ENCODE measurements around the gene FBXO38.

The FBXO38 gene

DNA sequence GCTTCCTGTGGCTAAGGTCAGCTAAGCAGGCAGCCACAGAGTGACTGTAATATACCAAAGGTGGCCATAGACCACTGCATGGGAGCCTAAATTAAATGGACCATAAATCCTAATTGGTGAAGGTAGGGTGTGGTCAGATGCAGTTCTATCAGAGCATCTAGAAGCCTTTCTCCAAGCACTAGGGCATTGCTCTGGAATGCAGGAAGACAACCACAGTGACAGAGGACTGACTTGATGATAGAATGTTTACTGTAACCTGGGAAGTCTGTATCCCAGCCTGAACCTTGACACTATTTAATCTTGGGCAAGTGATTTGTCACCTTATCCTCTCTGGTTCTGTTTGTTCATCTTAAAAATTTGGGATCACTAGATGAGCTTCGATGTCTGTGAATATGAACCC lies 2.3 kb downstream of the FBXO38 start:
- no peak for DNase-seq (ENCODE audit: low read depth)

DNA sequence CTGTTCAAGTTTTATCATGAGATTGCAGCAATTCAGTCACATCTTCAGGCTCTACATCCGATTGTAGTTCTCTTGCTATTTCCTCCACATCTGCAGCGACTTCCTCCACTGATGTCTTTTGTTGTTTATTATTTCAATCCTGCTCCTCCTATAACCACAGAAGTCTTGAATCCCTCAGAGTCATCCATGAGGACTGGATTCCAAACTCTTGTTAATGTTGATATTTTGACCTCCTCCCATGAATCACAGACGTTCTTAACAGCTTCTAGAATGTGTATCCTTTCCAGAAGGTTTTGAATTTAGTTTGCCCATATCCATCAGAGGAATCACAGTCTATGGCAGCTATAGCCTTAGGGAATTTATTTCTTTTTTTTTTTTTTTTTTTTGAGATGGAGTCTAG lies 3.6 kb downstream of the FBXO38 start:
- DNase-seq (ENCODE audit: low read depth) = no peak

DNA sequence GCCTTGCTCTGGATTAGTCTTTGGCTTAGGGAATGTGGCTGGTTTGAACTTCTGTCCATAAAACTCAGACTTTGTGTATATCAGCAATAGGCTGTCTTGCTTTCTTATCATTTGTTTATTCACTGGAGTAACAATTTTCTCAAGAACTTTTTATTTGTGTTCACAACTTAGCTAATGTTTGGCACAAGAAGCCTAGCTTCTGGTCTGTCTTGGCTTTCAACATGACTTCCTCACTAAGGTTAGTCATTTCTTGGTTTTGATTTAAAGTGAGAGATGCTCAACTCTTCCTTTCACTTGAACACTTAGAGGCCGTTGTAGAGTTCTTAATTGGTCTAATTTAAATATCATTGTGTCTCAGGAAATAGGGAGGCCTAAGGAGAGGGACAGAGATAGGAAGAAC lies 4.9 kb downstream of the FBXO38 start:
- no peak for DNase-seq (ENCODE audit: low read depth)

DNA sequence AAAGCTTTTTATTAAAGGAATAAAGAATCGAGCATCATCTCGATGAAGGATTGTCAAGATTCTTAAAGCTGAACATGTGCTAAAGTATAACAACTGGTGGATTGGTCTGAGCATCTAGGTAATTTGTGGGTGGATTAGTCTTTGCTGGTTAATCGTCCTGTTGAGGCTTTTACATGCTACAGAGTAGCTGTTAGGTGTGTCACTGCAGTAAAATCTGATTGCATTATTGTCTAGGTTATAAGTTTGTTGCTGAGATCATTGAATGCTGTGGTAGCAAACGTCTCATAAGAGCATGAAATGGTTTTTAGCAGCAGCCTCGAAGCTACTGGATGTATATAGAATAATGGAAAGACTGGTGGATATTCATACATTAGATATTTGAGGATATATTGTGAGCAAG lies 7.2 kb downstream of the FBXO38 start:
- no peak for DNase-seq (ENCODE audit: low read depth)

DNA sequence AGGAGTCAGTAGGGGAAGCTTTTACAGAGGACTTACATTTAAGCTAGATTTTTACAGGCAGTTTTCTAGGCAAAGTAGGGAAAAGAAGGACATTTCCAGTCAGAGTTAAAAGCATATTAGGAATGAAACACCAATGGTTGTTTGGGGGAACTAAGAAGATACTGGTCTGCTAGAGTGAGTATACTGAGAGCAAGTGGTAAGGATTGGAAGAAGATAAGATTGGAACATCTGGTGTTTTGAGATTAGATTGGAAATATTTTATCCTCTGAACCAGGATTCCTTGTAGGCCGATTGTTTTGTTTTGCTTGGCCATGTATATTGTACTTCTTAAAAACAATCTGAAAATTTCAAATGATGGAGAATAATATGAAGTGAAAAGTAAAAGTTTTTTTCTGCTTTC lies 7.7 kb downstream of the FBXO38 start:
- no peak for DNase-seq (ENCODE audit: low read depth)

DNA sequence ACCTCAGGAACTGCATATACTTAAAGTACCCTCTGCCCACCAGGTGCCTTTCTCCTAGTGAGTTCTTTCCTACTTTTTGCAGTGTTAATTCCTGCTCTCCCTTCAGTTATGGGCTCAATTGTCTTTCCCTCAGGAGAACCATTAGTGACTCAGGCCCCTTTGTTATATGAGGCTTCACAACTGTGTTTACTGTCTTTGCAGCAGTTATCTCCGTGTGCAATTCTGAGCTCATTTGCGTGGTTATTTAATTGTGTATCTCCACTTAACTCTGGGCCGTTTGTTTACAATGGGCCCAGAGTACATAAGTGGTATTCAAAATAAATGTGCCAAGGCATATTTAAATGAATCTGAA lies 9.6 kb downstream of the FBXO38 start:
- DNase-seq (ENCODE audit: low read depth) = no peak

DNA sequence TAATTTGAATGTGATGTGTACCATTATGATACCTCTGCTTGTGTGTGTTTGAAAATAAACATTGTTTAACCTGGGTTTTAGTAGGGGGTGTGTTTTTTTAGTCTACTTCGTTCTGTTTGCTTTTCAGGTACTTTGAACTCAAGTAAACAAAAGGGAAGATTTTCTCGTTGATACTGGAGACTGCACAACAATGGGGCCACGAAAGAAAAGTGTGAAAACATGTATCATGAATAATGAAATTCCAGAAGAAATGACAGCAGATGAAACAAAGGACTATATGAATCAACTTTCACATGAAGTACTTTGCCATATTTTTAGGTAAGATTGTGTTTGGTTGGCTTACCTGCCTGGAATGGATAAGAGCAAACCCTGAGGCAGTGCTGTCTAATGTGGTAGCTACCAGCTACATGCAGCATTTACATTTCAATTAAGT lies 10.8 kb downstream of the FBXO38 start:
- no peak for DNase-seq (ENCODE audit: low read depth)

DNA sequence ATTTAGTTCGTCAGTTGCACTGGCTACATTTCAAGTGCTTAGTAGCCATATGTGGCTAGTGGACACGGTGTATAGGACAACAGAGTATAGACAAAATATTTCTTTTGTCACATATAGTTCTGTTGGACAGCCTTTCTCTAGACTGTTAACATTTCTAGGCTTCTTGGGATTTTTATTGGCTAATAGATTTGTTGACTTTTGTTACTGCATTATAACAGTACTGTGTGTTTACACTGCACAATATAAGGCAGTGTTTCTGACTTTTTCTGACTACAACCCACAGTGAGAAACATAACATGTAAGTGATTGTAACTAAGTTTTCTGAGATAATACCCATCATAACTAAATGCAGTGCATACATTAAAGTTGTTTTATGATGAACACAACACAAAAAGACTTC lies 11.3 kb downstream of the FBXO38 start:
- DNase-seq (ENCODE audit: low read depth) = no peak

DNA sequence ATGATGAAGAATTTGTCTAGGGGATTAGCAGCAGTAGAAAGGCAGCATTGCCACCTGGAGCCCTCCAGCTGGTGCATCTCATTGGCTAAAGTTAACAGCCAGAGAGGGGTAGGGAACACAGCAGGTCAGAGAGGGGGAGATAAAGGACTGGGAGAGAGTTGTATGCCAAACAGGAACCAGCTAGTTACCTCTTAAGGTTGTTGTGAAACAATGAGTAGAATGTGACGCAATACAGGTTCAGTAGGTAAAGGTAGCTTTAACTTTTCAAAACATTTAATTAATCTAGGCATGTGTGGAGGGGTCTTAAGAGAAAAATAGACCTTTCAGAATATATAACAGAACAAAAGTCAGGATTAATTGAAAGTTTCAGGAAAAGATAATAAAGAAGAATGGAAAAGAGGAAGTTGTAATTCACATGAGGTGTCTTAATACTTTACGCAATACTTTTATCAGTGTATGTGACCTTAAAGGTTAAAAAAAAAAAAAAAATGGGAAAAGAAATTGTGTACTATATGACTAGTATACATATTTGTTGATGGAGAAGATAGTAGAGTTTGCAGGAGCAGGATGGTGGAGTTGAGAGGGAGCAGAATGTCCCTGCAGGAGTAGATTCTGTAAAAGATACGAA lies 14.3 kb downstream of the FBXO38 start:
- DNase-seq (ENCODE audit: low read depth) = no peak

DNA sequence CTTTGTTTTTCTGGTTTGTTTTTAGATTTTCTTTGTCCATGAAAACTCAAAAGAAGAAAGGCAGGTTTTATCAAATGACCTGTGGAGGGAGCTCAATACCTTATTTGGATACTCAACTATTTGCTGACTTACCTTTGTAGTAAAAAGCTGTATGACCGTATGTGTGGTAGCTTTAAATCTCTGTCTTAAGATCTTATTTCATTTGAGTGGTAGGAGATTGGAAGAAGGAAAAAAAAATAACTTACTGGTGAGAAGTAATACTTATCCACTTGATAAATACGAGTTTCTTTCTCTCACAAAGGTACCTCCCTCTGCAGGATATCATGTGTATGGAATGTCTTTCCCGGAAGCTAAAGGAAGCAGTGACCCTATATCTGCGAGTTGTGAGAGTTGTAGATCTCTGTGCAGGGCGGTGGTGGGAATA lies 15.0 kb downstream of the FBXO38 start:
- no peak for DNase-seq (ENCODE audit: low read depth)

DNA sequence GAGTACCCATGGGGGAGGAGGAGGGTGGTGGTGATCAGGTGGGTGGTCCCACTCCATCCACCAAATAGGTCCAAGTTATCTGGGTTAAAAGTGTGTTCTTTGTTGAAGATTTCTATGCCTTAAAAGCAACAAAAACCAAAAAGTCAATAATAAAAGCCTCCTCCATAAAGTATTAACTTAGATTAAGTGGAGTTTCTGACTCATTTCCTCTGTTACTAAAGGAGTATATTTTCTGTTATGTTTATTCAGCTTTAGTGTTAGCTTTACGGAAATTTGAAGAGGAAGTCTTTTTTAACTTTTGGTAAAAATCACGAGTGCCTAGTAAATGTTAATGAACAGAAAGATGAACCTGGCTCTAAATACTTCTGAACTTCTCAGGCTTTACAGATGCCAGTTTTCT lies 17.8 kb downstream of the FBXO38 start:
- DNase-seq (ENCODE audit: low read depth) = no peak

DNA sequence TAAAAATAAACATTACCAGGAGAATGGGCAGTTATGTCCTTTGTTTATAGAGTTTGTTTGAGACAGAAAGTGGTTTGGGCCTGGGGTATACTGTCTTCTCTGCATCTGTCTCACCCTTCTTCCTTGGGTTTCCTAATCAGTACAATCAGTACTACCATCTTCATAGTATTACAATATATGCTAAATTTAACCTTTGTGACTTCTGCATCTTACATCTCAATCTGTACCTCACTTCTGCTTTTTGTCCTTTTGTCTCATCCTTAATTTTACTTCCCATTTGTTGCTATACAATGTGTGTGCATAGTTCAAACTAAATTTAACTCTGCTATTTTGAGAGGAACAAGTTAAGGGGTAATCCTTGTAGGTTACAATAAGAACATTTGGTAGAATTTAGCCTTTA lies 19.6 kb downstream of the FBXO38 start:
- DNase-seq (ENCODE audit: low read depth) = no peak

DNA sequence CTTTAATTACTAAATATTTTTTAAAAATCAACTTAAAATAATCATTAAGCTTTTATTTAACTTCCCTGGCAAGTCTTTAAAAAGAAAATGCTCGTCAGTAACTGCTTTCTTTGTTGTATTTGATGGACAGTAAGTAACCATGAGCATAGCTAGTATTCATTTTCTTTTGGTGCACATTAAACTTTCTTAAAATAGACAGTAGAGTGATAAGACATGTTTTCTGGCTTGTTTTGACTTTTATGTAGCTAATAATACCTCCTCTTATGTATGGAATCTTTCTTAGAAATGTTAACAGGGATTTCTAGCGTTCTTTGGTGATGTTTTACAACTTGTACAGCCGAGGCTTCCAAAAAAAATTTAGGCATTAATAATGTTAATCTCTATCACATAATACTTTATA lies 22.6 kb downstream of the FBXO38 start:
- DNase-seq (ENCODE audit: low read depth) = no peak

DNA sequence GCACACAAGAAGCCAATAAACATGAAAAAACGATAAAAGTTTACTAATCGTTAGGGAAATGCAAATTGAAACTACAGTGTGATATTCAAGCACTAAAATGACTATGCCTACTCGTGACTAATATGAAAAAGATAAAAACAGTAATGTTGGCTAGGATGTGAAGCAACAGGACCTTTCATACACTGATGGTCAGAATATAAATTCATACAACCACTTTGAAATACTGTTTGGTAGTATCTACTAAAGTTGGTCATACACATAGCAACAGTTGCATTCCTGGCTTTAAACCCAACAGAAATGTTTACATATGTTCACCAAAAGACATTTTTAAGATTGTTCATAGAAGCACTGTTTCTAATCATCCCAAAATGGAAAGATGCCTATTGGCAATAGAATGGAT lies 24.3 kb downstream of the FBXO38 start:
- no peak for DNase-seq (ENCODE audit: low read depth)

DNA sequence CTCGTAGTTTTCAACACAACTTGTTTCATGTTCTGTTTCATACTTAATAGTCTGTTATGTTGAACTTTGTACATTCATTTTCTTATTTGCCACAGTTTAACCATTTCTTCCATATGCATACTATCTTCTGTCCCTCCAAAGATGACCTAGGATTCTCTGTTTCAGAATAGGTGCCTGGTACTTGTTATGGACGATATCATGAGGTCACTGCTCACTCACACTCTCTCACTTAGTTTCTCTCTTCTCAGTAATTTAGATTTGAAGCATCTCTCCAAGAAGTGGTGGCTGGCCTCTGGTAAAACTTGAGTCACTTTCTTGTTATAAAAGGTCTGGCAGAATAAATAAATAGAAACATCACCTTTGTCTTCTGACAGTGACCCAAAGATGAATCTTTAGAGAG lies 28.4 kb downstream of the FBXO38 start:
- no peak for DNase-seq (ENCODE audit: low read depth)

DNA sequence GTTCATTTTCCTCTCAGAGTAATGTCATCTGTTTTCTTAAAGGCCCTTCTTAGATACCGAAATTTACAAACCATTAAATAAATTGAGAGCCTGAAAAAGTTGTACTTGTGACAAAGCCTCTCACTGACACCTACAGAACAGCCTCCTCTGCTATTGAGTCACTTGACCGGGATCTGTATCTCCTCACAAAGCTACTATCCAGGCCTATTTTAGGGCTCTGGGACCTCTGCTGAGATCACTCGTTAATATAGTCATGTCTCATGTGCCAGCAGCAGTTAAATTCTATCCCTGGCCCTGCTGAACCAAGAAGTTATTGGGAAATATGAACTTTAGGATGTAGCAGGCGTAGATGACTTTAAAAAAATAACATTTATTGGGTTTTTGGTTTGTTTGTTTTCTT lies 31.1 kb downstream of the FBXO38 start:
- no peak for DNase-seq (ENCODE audit: low read depth)

DNA sequence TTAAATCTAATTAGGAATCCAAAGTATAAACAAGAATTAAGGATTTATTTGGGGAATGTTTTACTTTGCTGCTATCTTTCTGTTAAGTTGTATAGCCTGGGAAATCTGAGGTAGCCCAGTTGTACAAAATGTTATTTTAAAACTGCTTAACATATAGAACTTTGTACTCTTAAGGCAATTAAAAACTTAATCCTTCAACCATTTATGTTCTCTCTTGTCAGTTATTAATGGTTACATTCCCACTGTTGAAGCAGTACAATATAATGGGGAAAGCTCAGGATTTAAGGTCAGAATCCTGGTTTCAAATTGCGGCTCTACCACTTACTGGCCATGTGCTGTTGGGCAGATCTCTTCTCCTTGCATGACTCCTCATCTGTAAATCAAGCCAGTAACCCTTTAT lies 32.7 kb downstream of the FBXO38 start:
- DNase-seq (ENCODE audit: low read depth) = no peak

DNA sequence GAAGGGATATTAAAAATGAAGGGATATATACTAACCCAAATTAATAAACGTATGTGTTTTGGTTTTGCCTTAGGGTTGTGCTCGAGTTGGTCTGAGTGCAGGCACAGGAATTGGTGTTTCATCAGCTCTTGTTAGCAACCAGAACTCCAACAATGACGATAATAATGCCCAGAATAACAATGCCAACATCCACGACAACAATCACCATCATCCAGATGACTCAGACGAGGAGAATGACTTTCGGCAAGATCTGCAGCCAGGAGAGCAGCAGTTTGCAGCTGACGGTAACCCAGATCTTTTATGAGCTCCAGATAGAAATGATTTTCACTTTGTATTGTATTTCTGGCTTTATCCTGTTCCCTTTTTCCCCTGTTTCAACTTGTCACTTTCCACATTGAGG lies 33.2 kb downstream of the FBXO38 start:
- DNase-seq (ENCODE audit: low read depth) = no peak

DNA sequence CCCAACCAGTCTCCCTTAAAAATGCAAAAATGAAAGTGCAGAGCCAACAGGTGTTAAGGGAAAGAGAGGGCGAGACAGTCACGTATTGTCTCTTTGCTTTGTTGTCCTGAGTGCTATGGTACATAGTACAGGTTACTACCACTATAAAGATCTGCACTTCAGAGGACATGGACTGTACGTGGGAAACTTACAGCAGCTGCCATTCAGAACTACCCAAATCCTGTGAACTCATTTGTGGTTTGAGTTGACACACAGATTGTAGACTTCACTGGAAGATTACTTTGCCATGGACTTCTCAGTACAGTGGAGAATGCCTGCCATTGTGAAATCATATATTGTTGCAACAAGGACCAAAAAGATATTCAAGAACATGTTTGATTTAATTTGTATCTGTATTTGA lies 34.8 kb downstream of the FBXO38 start:
- no peak for DNase-seq (ENCODE audit: low read depth)

DNA sequence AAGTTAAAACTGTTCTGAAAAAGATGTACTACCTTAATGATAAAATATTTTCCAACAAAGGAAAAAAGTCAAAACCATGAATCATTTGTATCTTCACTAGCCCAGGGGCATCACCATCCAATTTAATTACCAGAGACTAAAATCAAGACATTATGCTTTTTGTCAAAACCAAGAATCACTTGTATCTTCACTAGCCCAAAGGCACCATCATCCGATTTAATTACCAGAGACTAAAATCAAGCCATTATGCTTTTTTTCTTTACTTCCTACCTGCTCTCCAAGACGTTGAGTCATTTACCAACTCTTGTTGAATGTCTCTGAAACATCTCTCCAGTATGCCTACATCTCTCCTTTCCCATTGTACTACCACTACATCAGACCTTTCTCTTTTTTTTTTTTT lies 37.9 kb downstream of the FBXO38 start:
- no peak for DNase-seq (ENCODE audit: low read depth)

DNA sequence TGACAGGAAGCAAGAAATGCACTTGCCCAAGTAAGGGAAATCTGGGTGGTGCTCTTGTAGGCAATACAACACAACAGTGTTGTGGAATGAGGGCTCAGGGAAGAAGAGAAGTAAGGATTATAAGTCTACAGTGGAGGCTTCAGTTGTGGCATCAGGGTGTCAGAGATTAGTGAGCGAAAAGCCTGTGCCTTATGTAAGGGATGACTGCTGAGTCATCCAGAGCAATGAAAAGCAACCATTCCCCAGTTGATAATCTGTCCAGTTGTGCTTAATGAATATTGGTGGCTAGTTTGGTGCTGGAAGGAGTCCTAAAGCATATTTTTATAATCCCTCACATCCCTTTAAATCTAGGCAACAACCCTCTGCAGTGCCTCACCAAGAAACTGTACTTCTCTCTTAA lies 42.0 kb downstream of the FBXO38 start:
- DNase-seq (ENCODE audit: low read depth) = no peak

DNA sequence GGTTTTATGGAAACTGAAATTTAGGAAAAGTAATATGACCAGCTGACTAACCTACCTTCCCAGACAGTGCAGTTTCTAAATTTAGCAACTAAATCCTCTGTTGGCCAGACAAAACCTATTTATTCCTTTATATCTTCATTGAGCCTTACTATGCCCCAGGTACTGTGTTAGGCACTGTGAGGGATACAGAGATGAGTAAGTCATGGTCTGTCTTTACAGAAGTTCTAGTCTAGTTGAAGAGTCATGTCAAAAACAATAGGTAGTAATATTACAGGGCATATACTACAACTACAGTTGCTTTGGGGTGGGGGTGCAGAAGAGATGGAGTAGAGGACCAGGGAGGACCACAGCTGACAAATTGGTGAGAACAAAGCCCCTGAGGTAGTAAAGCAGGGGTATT lies 42.8 kb downstream of the FBXO38 start:
- DNase-seq (ENCODE audit: low read depth) = no peak

DNA sequence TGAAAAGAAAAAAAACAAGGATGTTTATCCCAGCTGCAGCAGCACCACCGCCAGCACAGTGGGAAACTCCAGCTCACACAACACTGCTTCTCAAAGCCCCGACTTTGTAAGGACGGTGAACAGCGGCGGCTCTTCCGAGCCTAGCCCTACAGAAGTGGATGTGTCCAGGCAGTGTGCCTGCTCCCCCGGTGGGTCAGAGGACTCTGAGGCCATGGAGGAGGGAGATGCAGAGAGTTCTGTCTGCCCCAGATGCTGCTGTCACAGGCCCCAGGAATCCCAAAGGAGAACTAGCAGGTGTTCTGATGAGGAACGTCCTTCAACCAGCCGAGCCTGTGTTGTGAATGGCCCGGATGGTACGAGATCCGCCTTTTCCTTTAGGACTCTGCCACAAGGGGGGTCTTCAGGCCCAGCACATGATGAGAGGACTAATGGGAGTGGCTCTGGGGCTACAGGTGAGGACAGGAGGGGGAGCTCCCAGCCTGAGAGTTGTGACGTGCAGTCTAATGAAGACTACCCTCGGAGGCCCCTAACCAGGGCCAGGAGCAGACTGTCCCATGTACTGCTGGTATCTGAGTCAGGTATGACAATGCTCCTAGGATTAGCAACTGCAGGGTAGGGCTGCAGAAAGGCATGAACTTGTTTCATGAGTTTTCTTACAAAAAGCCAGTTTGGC lies 43.7 kb downstream of the FBXO38 start:
- DNase-seq (ENCODE audit: low read depth) = no peak

DNA sequence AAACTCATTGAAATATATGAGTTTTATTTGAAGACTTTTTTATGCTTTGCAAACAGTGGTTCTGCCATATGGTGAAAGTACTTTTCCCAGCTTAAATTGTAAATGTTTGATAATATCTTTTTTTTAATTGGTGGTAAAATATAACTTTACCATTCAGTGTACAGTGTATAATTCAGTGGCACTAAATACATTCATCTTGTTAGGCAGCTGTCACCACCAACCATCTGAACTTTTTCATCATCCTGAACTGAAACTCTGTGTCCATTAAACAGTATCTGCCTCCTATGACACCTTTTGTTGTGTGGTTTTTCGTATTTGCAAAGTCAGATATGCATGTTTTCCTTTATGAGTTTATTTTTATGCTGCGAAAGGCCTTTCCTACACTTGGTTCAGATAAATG lies 45.1 kb downstream of the FBXO38 start:
- no peak for DNase-seq (ENCODE audit: low read depth)

All from CMK (cell line).